ENCODE data around the gene MCOLN1. TPM values are rescaled to one million over a fixed set of nuclear protein-coding genes. Genes with fewer than 3 reads are reported as not detected.

The MCOLN1 gene
- total RNA-seq, 4 donors from 2014 or later, result 7.4 to 18.4 (median 17.5) TPM

DNA sequence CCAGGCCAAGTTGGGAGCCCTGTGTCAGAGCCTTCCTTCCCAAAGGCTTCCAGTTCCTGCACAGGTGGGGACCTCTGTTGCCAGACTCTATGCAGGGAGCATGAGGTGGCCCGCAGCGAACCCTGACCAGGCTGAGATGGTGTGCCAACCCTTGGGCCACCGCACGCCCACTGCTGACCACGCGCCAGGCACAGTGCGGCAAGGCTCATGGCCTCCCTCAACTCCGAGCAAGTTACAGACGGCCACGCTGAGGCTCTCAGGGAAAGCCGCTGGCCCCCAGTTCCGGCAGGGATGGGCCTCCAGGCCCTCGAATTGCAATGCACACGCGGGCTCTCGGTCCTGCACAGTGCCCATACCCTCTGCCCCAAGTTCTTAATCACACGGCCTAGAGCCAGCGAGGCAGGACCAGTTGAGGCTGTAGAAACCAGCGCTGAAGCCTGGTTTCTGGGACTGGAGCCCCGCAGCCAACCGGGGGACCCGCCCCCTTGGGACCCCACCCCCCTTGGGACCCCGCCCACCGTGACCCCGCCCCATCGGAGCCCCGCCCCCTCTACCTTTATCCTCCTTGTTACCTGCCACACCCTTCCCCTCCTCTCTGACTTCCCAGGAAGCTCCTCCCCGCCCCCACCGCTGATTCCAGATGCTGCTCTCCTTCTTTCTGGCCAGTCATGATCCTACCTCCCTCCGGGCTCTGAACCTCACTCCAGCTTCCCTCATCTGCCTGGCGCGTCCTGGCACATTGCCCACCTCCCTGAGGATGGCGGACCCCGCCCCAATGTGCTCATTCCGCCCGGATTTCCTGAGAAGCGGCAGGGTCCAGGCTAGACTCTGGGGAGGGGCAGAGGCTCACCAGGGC is 39.6 kb upstream of the MCOLN1 start:
- H3K4me3 ChIP-seq, result no peak overlapping the region
- WGBS, 2 donors (ENCODE audit: low coverage in 1 of 2), result 0 to 55% methylated on average over 1 to 12 of the region's 37 CpGs
- TF ChIP-seq POLR2A (IDR thresholded peaks at IDR 0.05), result no peak

GRCh38 chr19:7483720-7484201 is 38.7 kb upstream of the MCOLN1 start:
- Histone ChIP-seq H3K36me3 (no peaks in the 10 kb centered on the region), H3K4me3 (no peak overlapping the region), H3K27me3 (no peaks in the 10 kb centered on the region), H3K4me1 (peaks cover 0 to 28% (median 0%) of the 10 kb centered on the region in 3 donors), H3K9me3 (no peaks in the 10 kb centered on the region), H3K27ac (no peak overlapping the region)
- WGBS, 2 donors (ENCODE audit: low coverage in 1 of 2), result 63% methylated on average over 6 of the region's 17 CpGs; no CpG with 5 or more reads in 1 of the 2 donors
- TF ChIP-seq EP300 (IDR thresholded peaks at IDR 0.05) (no peak), POLR2AphosphoS5 (IDR thresholded peaks at IDR 0.05) (no peak), POLR2A (IDR thresholded peaks at IDR 0.05) (no peak), CTCF (IDR thresholded peaks at IDR 0.05) (no peak)
- ATAC-seq, result no peak

More for the DNA sequence above, 39.6 kb upstream of the MCOLN1 start:
- Histone ChIP-seq H3K27me3 (no peaks in the 10 kb centered on the region), H3K36me3 (no peaks in the 10 kb centered on the region), H3K9me3 (no peaks in the 10 kb centered on the region), H3K4me1 (peaks cover 0 to 32% (median 0%) of the 10 kb centered on the region in 3 donors), H3K27ac (no peak overlapping the region)
- ATAC-seq, result no peak

- Histone ChIP-seq H3K4me3 (no peak overlapping the region), H3K27ac (no peak overlapping the region), H3K4me1 (peaks cover 0 to 28% (median 4%) of the 10 kb centered on the region in 3 donors), H3K36me3 (no peaks in the 10 kb centered on the region), H3K27me3 (no peaks in the 10 kb centered on the region), H3K9me3 (no peaks in the 10 kb centered on the region)
- TF ChIP-seq POLR2AphosphoS5 (IDR thresholded peaks at IDR 0.05), result no peak
- TF ChIP-seq POLR2A (IDR thresholded peaks at IDR 0.05), result no peak
- no peak for TF ChIP-seq CTCF (IDR thresholded peaks at IDR 0.05)
- no peak for TF ChIP-seq EP300 (IDR thresholded peaks at IDR 0.05)
- WGBS, 2 donors (ENCODE audit: low coverage in 1 of 2), result 29 to 30% methylated on average over 1 to 2 of the region's 2 CpGs
- ATAC-seq, result no peak
Measured at GRCh38 chr19:7486923-7487322, 35.5 kb upstream of the MCOLN1 start.

GRCh38 chr19:7488736-7489353 is 33.6 kb upstream of the MCOLN1 start, which contains the start of gene PEX11G:
Gene PEX11G, minus strand, starts transcription at chr19:7489035. Its CDS starts 25 bp downstream, at chr19:7489010.
- no peaks in the 10 kb centered on the region for H3K9me3 ChIP-seq
- H3K27ac ChIP-seq, result peak within 1 kb of the TSS; percentile 61 to 88 (median 86)
- H3K27me3 ChIP-seq, result no peaks in the 10 kb centered on the region
- peak; percentile 95 for ATAC-seq
- H3K4me3 ChIP-seq, result peak within 1 kb of the TSS; percentile 54 to 67
- peaks cover 0 to 17% (median 4%) of the 10 kb centered on the region in 3 donors for H3K4me1 ChIP-seq
- WGBS, 2 donors (ENCODE audit: low coverage in 1 of 2), result 0% methylated on average over 7 of the region's 49 CpGs; no CpG with 5 or more reads in 1 of the 2 donors
- TF ChIP-seq POLR2A (IDR thresholded peaks at IDR 0.05) (peak; percentile 71 to 80), POLR2AphosphoS5 (IDR thresholded peaks at IDR 0.05) (peak; percentile 69), EP300 (IDR thresholded peaks at IDR 0.05) (no peak), CTCF (IDR thresholded peaks at IDR 0.05) (peak in 2 of 4 experiments; percentile 5 to 7)
- no peaks in the 10 kb centered on the region for H3K36me3 ChIP-seq

GRCh38 chr19:7489609-7490044 is 32.8 kb upstream of the MCOLN1 start:
- H3K4me3 ChIP-seq, result peak overlapping the region in 1 of 2 donors; percentile 67

More at GRCh38 chr19:7489609-7490044, 32.8 kb upstream of the MCOLN1 start:
- ATAC-seq, result no peak
- Histone ChIP-seq H3K9me3 (no peaks in the 10 kb centered on the region), H3K4me1 (peaks cover 0 to 25% (median 4%) of the 10 kb centered on the region in 3 donors), H3K27me3 (no peaks in the 10 kb centered on the region), H3K27ac (peak overlapping the region in 3 of 4 donors; percentile 83 to 88 (median 88)), H3K36me3 (no peaks in the 10 kb centered on the region)
- TF ChIP-seq CTCF (IDR thresholded peaks at IDR 0.05) (no peak), EP300 (IDR thresholded peaks at IDR 0.05) (no peak), POLR2A (IDR thresholded peaks at IDR 0.05) (no peak), POLR2AphosphoS5 (IDR thresholded peaks at IDR 0.05) (no peak)
- 80 to 91% methylated on average over 6 to 11 of the region's 11 CpGs for WGBS, 2 donors (ENCODE audit: low coverage in 1 of 2)

Data from gastroesophageal sphincter (tissue), 4 donors.